Measurements from ENCODE around the gene ATG13.

- no peak for TF ChIP-seq EGR1 (IDR thresholded peaks at IDR 0.05)
- TF ChIP-seq RAD21 (IDR thresholded peaks at IDR 0.05; ENCODE audit: low read depth): no peak
- no peak for TF ChIP-seq ZBTB7A (IDR thresholded peaks at IDR 0.05; ENCODE audit: low read depth)
- no peak for TF ChIP-seq TAF1 (IDR thresholded peaks at IDR 0.05; ENCODE audit: low read depth)
Measured at GRCh38 chr11:46723359-46723680, 106.0 kb downstream of the ATG13 start.
